Spleen (tissue), 7 donors: ENCODE data around the gene FARSA.

Experiments used
- POLR2A ChIP-seq, 3 donors: fragments of 450-650 bp; IDR thresholded peaks; one replicate each; pipeline ENCODE4 v1.5.1; 2017; ENCODE audit warnings: antibody characterized with exemption in 3 of 3, mild to moderate bottlenecking in 1 of 3
- POLR2AphosphoS5 ChIP-seq, 3 donors: sonication (generic); formaldehyde crosslinking; IDR thresholded peaks; one replicate each; pipeline ENCODE4 v1.5.1; 2017; ENCODE audit warnings: antibody characterized with exemption in 3 of 3
- TF ChIP-seq, protein P1 (sequence below), 11 experiments: fragments of 200-600 bp in 7 of 11; fragments of 450-650 bp in 4 of 11; sonication (generic) in 4 of 11; IDR thresholded peaks in 8 of 11; conservative IDR thresholded peaks in 3 of 11; 1 replicate in 7 of 11; 2 replicates in 4 of 11; pipeline versions ENCODE4 v1.4.0 to v1.8.0; 2016 to 2021; ENCODE audit warnings: antibody characterized with exemption in 11 of 11, inconsistent platforms in 4 of 11, mild to moderate bottlenecking in 1 of 11
- donor health status: DM: no; HTN: no; CAD: no; lungs with moderate emphysema.
- donor health status: DM: no; HTN: no; CAD: no.
- donor health status: DM: no; HTN: no; CAD: no.

DNA sequence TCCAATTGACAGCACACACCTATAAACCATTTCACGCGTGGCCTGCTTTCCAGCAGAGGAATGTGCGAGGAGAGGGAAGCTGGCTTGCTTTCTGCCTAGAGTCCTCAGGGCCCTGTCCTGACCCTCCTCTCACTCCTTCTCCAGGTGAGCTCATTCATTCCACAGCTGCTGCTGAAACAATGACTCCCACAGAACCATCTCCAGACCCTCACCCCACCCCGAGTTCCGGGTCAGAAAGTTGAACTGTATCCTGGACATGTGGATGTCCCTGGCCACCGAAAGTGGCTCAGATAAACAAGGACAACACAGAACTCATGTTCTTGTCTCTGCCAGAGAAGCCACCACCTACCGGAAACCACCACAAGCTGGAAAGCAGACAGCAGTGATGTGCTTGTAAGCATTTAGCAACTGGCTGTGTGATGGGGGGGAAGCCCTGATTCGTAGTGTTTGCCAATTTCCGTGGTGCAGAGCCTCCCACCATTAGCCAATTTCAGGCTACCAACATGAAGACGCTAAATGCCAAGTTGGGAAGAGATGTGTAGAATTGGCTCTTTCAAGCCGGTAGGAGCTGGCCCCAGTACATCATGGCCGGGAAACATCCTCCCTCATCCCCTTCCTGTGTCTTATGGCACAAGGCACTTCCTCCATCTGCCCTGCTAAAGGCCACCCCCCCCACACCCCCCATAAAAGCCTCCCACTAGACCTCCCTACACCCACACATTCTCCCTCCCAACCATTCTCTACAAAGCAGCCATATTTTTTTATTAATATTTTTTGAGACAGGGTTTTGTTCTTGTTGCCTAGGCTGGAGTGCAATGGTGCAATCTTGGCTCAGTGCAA lies 19.4 kb downstream of the FARSA start:
- TF ChIP-seq, protein P1, sequence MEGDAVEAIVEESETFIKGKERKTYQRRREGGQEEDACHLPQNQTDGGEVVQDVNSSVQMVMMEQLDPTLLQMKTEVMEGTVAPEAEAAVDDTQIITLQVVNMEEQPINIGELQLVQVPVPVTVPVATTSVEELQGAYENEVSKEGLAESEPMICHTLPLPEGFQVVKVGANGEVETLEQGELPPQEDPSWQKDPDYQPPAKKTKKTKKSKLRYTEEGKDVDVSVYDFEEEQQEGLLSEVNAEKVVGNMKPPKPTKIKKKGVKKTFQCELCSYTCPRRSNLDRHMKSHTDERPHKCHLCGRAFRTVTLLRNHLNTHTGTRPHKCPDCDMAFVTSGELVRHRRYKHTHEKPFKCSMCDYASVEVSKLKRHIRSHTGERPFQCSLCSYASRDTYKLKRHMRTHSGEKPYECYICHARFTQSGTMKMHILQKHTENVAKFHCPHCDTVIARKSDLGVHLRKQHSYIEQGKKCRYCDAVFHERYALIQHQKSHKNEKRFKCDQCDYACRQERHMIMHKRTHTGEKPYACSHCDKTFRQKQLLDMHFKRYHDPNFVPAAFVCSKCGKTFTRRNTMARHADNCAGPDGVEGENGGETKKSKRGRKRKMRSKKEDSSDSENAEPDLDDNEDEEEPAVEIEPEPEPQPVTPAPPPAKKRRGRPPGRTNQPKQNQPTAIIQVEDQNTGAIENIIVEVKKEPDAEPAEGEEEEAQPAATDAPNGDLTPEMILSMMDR (IDR thresholded peaks at IDR 0.05 in 8 of 11, conservative IDR thresholded peaks at IDR 0.05 in 3 of 11), result no peak
- TF ChIP-seq POLR2AphosphoS5 (IDR thresholded peaks at IDR 0.05) (peak in 1 of 3 donors; percentile 46), POLR2A (IDR thresholded peaks at IDR 0.05) (no peak)
